GM10248 (cell line): Measurements from ENCODE around the gene CRTC3.

ENCODE experiments used
- CTCF ChIA-PET: fragments of 300-600 bp; sonication (Branson Sonifier 250); formaldehyde crosslinking; extraction: SDS; loops from one replicate; lab custom pipeline; 2021; ENCODE audit warnings: antibody characterized with exemption; lab: Yijun Ruan, JAX
- POLR2A ChIA-PET: fragments of 350-650 bp; sonication (Branson Sonifier 250); formaldehyde crosslinking; extraction: SDS; loops from one replicate; lab custom pipeline; 2020; ENCODE audit warnings: antibody characterized with exemption; lab: Yijun Ruan, JAX
- DNase-seq: peaks from one replicate; pipeline ENCODE4 v3.0.0; 2012; ENCODE audit errors: extremely low spot score
- CTCF ChIP-seq: IDR thresholded peaks from 2 replicates; pipeline ENCODE4 v1.5.1; 2012; ENCODE audit warnings: mild to moderate bottlenecking, low read depth; ENCODE audit errors: extremely low read depth, missing control alignments, control extremely low read depth

The CRTC3 gene

DNA sequence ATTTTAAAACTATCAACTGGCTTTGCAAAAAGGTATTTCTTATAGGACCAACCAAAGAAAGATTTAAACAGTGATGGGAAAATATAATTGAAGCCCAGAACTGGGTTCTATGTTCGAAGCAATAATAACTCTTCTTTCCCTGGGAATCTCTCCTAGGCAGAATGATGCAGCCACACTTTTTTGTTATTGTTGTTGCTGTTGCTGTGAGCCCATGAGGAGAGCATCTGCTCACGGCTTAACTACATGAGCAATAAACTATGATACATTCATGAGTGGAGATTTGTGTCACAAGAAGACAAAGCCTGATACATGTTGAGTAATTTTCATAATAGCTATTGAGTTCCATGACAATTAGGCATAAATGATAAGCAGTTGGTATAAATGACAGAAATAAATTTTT, 80.5 kb downstream of the CRTC3 start:
- no peak for DNase-seq
- no peak for TF ChIP-seq CTCF
- CTCF ChIA-PET, result interaction anchor here (1.1 to 1.3 kb wide), 2 partner anchors 8 to 290 kb away, joined by 3 to 4 read pairs; no protein-coding TSS in a partner anchor
- POLR2A ChIA-PET, result no interaction called here

GRCh38 chr15:90611157-90611556, 81.4 kb downstream of the CRTC3 start:
- ChIA-PET POLR2A (no interaction called here), CTCF (interaction anchor here (1.0 to 1.3 kb wide), 3 partner anchors 13 to 291 kb away, joined by 3 read pairs; no protein-coding TSS in a partner anchor)
- no peak for TF ChIP-seq CTCF
- DNase-seq, result no peak

GRCh38 chr15:90617171-90617570, 87.4 kb downstream of the CRTC3 start:
- POLR2A ChIA-PET, result no interaction called here
- TF ChIP-seq CTCF, result no peak
- CTCF ChIA-PET, result interaction anchor here (1.1 to 4.7 kb wide), 5 partner anchors 11 to 297 kb away, joined by 3 to 17 read pairs (median 6); no protein-coding TSS in a partner anchor
- no peak for DNase-seq

DNA sequence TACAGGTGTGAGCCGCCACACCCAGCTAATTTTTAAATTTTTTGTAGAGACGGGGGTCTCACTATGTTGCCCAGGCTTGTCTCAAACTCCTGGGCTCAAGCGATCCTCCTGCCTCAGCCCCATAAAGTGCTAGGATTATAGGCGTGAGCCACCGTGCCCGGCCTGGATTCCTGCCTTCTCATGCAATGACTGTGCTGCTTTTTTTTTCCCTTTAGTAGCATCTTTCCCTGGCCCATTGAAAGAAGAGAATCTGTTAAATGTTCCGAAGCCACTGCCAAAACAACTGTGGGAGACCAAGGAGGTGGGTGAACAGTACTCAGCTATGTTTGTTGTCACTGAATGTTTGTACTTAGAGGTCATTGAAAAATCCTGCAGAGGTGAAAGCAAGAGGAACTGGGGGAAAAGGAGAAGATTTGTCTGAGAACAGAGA, 88.0 kb downstream of the CRTC3 start:
- ChIA-PET POLR2A (no interaction called here), CTCF (interaction anchor here (0.6 to 4.7 kb wide), 5 partner anchors 14 to 297 kb away, joined by 3 to 17 read pairs (median 3); no protein-coding TSS in a partner anchor)
- TF ChIP-seq CTCF, result no peak
- DNase-seq, result no peak

GRCh38 chr15:90618330-90619125, 88.8 kb downstream of the CRTC3 start:
- TF ChIP-seq CTCF, result no peak
- no peak for DNase-seq
- POLR2A ChIA-PET, result no interaction called here
- CTCF ChIA-PET, result interaction anchor here (0.6 to 4.7 kb wide), 10 partner anchors 8 to 298 kb away, joined by 3 to 17 read pairs (median 4); no protein-coding TSS in a partner anchor

- TF ChIP-seq CTCF, result no peak
- POLR2A ChIA-PET, result no interaction called here
- CTCF ChIA-PET, result interaction anchor here (0.7 to 4.7 kb wide), 7 partner anchors 16 to 294 kb away, joined by 3 to 17 read pairs (median 4); no protein-coding TSS in a partner anchor
- DNase-seq, result no peak
Observed at GRCh38 chr15:90619468-90619867, 89.7 kb downstream of the CRTC3 start.
